HepG2 (cell line): ENCODE results near the gene COG5. TPM values are rescaled to one million over a fixed set of nuclear protein-coding genes. Genes with fewer than 3 reads are reported as not detected.

Source experiments
- ATAC-seq: fragments of 200-7000 bp; cut with Tn5 transposase; 3 replicates; pipeline ENCODE4 v1.9.1; 2020; ENCODE audit warnings: mild to moderate bottlenecking, moderate library complexity
- BruUV-seq: library from RNA; stranded (reverse); fragments of 400-500 nt; replicated peaks from 2 replicates; lab custom pipeline; 2021; lab: Mats Ljungman, UMichigan
- CTCF ChIA-PET: fragments of 300-600 bp; formaldehyde crosslinking; extraction: SDS; loops from one replicate; lab custom pipeline; 2021; ENCODE audit warnings: low total read pairs, inconsistent platforms, low intra/inter-chr PET ratio; lab: Yijun Ruan, JAX
- POLR2A ChIA-PET: fragments of 350-600 bp; sonication (Branson Sonifier 250); formaldehyde crosslinking; loops from one replicate; lab custom pipeline; 2020; ENCODE audit warnings: antibody characterized with exemption, inconsistent platforms; lab: Yijun Ruan, JAX
- DNase-seq: peaks from one replicate; pipeline ENCODE4 v3.0.0-alpha.2; 2015; ENCODE audit warnings: low spot score
- FAIRE-seq: peaks from 3 replicates; lab custom pipeline; 2011; peaks lifted over from hg19 to GRCh38; lab: Jason Lieb, UNC
- H2AFZ ChIP-seq: one replicate; pipeline ENCODE4 v1.6.1; 2011; ENCODE audit warnings: low read length, inconsistent platforms
- H3K27ac ChIP-seq: fragments of 300-600 bp; 3 replicates; pipeline ENCODE4 v1.8.0; 2011; ENCODE audit warnings: mixed run types, mild to moderate bottlenecking, mixed read lengths, low read length, inconsistent platforms; ENCODE audit not compliant: insufficient read depth; ENCODE audit errors: extremely low read length
- H3K27me3 ChIP-seq, 2 experiments: fragments of 200-600 bp in 1 of 2; 2 replicates in 1 of 2; 3 replicates in 1 of 2; pipeline versions ENCODE4 v1.6.0 to v1.8.0; 2011; ENCODE audit warnings: low read length in 2 of 2, mild to moderate bottlenecking in 2 of 2, moderate library complexity in 2 of 2, inconsistent platforms in 1 of 2; ENCODE audit not compliant: insufficient read depth in 2 of 2, control insufficient read depth in 1 of 2
- H3K36me3 ChIP-seq, 2 experiments: fragments of 200-600 bp in 1 of 2; replicated peaks in 1 of 2; 2 replicates in 1 of 2; 3 replicates in 1 of 2; pipeline versions ENCODE4 v1.5.1 to v1.8.0; 2011; ENCODE audit warnings: low read length in 2 of 2, inconsistent platforms in 1 of 2; ENCODE audit not compliant: insufficient read depth in 2 of 2, control insufficient read depth in 1 of 2
- H3K4me1 ChIP-seq: 2 replicates; pipeline ENCODE4 v1.5.1; 2012; ENCODE audit warnings: low read length, inconsistent platforms; ENCODE audit not compliant: insufficient read depth
- H3K4me2 ChIP-seq: 2 replicates; pipeline ENCODE4 v1.6.0; 2011; ENCODE audit warnings: low read depth, low read length, inconsistent platforms
- H3K4me3 ChIP-seq, 3 experiments: fragments of 200-600 bp in 1 of 3; sonication (generic), shearing (Covaris generic) in 1 of 3; replicated peaks in 1 of 3; 2 replicates each; pipeline ENCODE4 v1.5.1; 2011 to 2016; ENCODE audit warnings: low read length in 3 of 3, inconsistent platforms in 2 of 3, low read depth in 2 of 3, mild to moderate bottlenecking in 2 of 3, control low read depth in 1 of 3, mixed read lengths in 1 of 3; ENCODE audit not compliant: insufficient read depth in 1 of 3
- H3K79me2 ChIP-seq: one replicate; pipeline ENCODE4 v1.6.1; 2011; ENCODE audit warnings: low read length, inconsistent platforms; ENCODE audit not compliant: insufficient read depth
- H3K9ac ChIP-seq: 2 replicates; pipeline ENCODE4 v1.6.0; 2011; ENCODE audit warnings: mild to moderate bottlenecking, low read depth, low read length, inconsistent platforms; ENCODE audit not compliant: insufficient read depth
- H3K9me3 ChIP-seq: 2 replicates; pipeline ENCODE4 v1.5.1; 2012; ENCODE audit warnings: mild to moderate bottlenecking, low read length
- H4K20me1 ChIP-seq: 2 replicates; pipeline ENCODE4 v1.6.0; 2011; ENCODE audit warnings: inconsistent platforms, mild to moderate bottlenecking, low read length, moderate library complexity; ENCODE audit not compliant: insufficient read depth
- FOXP1 ChIP-seq, 2 experiments: fragments of 450-650 bp in 1 of 2; IDR thresholded peaks; 2 replicates each; pipeline ENCODE4 v1.6.1; 2017 to 2018; ENCODE audit warnings: antibody characterized with exemption in 1 of 2
- GTF3A ChIP-seq: sonication (generic); formaldehyde crosslinking; conservative IDR thresholded peaks from 2 replicates; pipeline ENCODE4 v1.4.0; 2020; ENCODE audit warnings: mild to moderate bottlenecking, missing genetic modification reagents
- HCFC1 ChIP-seq: fragments of 150-350 bp; IDR thresholded peaks from 2 replicates; pipeline ENCODE4 v1.6.1; 2014; ENCODE audit warnings: low read depth, low read length
- HMG20B ChIP-seq: conservative IDR thresholded peaks from 2 replicates; pipeline ENCODE4 v1.6.1; 2016; ENCODE audit warnings: missing genetic modification reagents, missing compliant biosample characterization
- MAF1 ChIP-seq: sonication (generic); formaldehyde crosslinking; IDR thresholded peaks from 2 replicates; pipeline ENCODE4 v1.5.0; 2020; ENCODE audit warnings: missing genetic modification reagents, borderline replicate concordance
- SP1 ChIP-seq, 2 experiments: fragments of 450-650 bp in 1 of 2; sonication (generic) in 1 of 2; formaldehyde crosslinking in 1 of 2; IDR thresholded peaks; 2 replicates each; pipeline versions ENCODE4 v1.4.0 to v1.6.1; 2016 to 2020; ENCODE audit warnings: missing genetic modification reagents in 1 of 2
- SP4 ChIP-seq: sonication (generic); formaldehyde crosslinking; IDR thresholded peaks from 2 replicates; pipeline ENCODE4 v1.8.1; 2023; ENCODE audit warnings: mild to moderate bottlenecking, missing genetic modification reagents
- THAP11 ChIP-seq: IDR thresholded peaks from 2 replicates; pipeline ENCODE4 v1.6.1; 2016; ENCODE audit warnings: missing biosample characterization, missing genetic modification reagents
- YEATS4 ChIP-seq: sonication (generic); formaldehyde crosslinking; IDR thresholded peaks from 2 replicates; pipeline ENCODE4 v1.4.0; 2020; ENCODE audit warnings: missing genetic modification reagents, borderline replicate concordance
- ZFP1 ChIP-seq: IDR thresholded peaks from 2 replicates; pipeline ENCODE4 v1.6.1; 2016
- ZMAT3 ChIP-seq: sonication (generic); formaldehyde crosslinking; conservative IDR thresholded peaks from 2 replicates; pipeline ENCODE4 v1.7.0; 2021; ENCODE audit warnings: missing genetic modification reagents
- ZNF121 ChIP-seq: sonication (generic); formaldehyde crosslinking; IDR thresholded peaks from 2 replicates; pipeline ENCODE4 v1.5.0; 2020; ENCODE audit warnings: mild to moderate bottlenecking, missing genetic modification reagents
- ZNF563 ChIP-seq: sonication (generic); formaldehyde crosslinking; IDR thresholded peaks from 2 replicates; pipeline ENCODE4 v1.8.0; 2022; ENCODE audit warnings: mild to moderate bottlenecking, moderate library complexity, missing genetic modification reagents
- ZNF577 ChIP-seq: sonication (generic); formaldehyde crosslinking; IDR thresholded peaks from 2 replicates; pipeline ENCODE4 v1.4.0; 2020; ENCODE audit warnings: mild to moderate bottlenecking, low read depth, missing genetic modification reagents, borderline replicate concordance
- ZNF629 ChIP-seq: sonication (generic); formaldehyde crosslinking; conservative IDR thresholded peaks from 2 replicates; pipeline ENCODE4 v1.5.0; 2020; ENCODE audit warnings: missing genetic modification reagents
- ZNF709 ChIP-seq: sonication (generic); formaldehyde crosslinking; IDR thresholded peaks from 2 replicates; pipeline ENCODE4 v1.5.0; 2020; ENCODE audit warnings: mild to moderate bottlenecking, missing genetic modification reagents
- ZNF781 ChIP-seq: sonication (generic); formaldehyde crosslinking; IDR thresholded peaks from 2 replicates; pipeline ENCODE4 v1.5.1; 2020; ENCODE audit warnings: borderline replicate concordance, mild to moderate bottlenecking, missing genetic modification reagents; ENCODE audit errors: not compliant biosample characterization
- WGBS: methylation state at CpG from one replicate; pipeline ENCODE4 v1.1.6; 2017; ENCODE audit warnings: low lambda C conversion rate; 5-methylcytosine and 5-hydroxymethylcytosine counted together
- in situ Hi-C: cut with HindIII; loops from 2 replicates; pipeline ENCODE4 v1.10.0; 2017; ENCODE audit warnings: low pct_unique_long_range_greater_than_20kb; ENCODE audit not compliant: extremely low pct_ligation_motif_present
- intact Hi-C: fragments of 100-400 bp; cut with micrococcal nuclease; formaldehyde crosslinking; loops from one replicate; pipeline ENCODE4 v1.10.0; 2022; ENCODE audit not compliant: unreplicated experiment
- polyA plus RNA-seq, 8 experiments: library from polyadenylated mRNA; depleted of rRNA in 3 of 8; stranded (reverse) in 7 of 8; unstranded in 1 of 8; fragments of >200 nt; fragmentation: Illumina TruSeq in 4 of 8; extraction: Trizol in 4 of 8; gene quantifications; 2 replicates each; pipeline versions ENCODE4 v1.2.1 to v1.2.3, GENCODE V29; 2011 to 2016; ENCODE audit warnings: low read depth in 4 of 8, missing spikeins in 1 of 8, mixed read lengths in 1 of 8; ENCODE audit not compliant: insufficient read depth in 1 of 8
- total RNA-seq, 5 experiments: library from RNA; depleted of rRNA; stranded (reverse); fragments of >200 nt; fragmentation: Illumina TruSeq; extraction: Trizol; gene quantifications; 2 replicates each; pipeline ENCODE4 v1.2.3, GENCODE V29; 2016; ENCODE audit warnings: low read depth in 1 of 5
- TF ChIP-seq, protein P1 (sequence below): IDR thresholded peaks from 2 replicates; pipeline ENCODE4 v1.6.1; 2016
- TF ChIP-seq, protein P2 (sequence below): sonication (generic); formaldehyde crosslinking; IDR thresholded peaks from 2 replicates; pipeline ENCODE4 v1.4.0; 2020; ENCODE audit warnings: mild to moderate bottlenecking, missing genetic modification reagents
- TF ChIP-seq, protein P3 (sequence below): sonication (generic); formaldehyde crosslinking; IDR thresholded peaks from 2 replicates; pipeline ENCODE4 v1.5.0; 2020; ENCODE audit warnings: missing genetic modification reagents, mild to moderate bottlenecking, borderline replicate concordance

The COG5 gene
- total and polyA plus RNA-seq, 2 of the 13 experiments (the other 11 are each of a cell fraction or from before 2014, with no cell fraction given): 20.4 to 31.3 TPM

DNA sequence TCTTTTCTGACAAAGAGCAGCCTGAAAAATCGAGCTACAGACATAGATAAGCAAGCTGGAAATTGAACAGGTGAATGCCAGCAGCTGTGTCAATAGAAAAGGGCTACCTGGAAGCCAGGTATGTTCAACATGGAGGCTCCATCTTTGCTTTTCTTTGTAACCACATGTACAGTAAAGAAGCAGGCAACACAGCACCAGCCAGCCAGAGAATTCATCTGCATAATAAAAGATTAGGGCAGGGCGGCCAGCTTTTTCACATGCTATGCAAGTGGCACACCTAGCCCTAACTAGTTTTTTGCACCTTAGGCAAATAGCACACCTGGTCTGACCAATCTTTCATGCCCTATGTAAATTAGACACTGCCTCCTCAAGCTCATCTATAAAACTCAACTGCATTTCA lies 25.7 kb downstream of the COG5 start:
- ChIA-PET CTCF (no interaction called here), POLR2A (no interaction called here)
- no peaks in the 10 kb centered on the region for H3K79me2 ChIP-seq
- H3K27ac ChIP-seq: no peak overlapping the region
- ATAC-seq (no peak), FAIRE-seq (no peak), DNase-seq (no peak)
- H3K27me3 ChIP-seq: no peaks in the 10 kb centered on the region
- TF ChIP-seq SP1 (IDR thresholded peaks at IDR 0.05) (no peak), SP1 (CRISPR knock-in tag; IDR thresholded peaks at IDR 0.05) (no peak), YEATS4 (CRISPR knock-in tag) (no peak), THAP11 (CRISPR knock-in tag) (no peak), ZNF781 (CRISPR knock-in tag) (no peak), HMG20B (CRISPR knock-in tag) (no peak), ZNF629 (CRISPR knock-in tag) (no peak), ZNF563 (no peak), ZNF121 (no peak), SP4 (CRISPR knock-in tag) (no peak), HCFC1 (no peak), ZNF709 (CRISPR knock-in tag) (no peak), MAF1 (CRISPR knock-in tag) (no peak), ZFP1 (no peak), ZNF577 (CRISPR knock-in tag) (no peak), GTF3A (CRISPR knock-in tag) (no peak), FOXP1 (IDR thresholded peaks at IDR 0.05) (no peak), FOXP1 (CRISPR knock-in tag; IDR thresholded peaks at IDR 0.05) (no peak), ZMAT3 (CRISPR knock-in tag) (no peak)
- TF ChIP-seq, protein P1, sequence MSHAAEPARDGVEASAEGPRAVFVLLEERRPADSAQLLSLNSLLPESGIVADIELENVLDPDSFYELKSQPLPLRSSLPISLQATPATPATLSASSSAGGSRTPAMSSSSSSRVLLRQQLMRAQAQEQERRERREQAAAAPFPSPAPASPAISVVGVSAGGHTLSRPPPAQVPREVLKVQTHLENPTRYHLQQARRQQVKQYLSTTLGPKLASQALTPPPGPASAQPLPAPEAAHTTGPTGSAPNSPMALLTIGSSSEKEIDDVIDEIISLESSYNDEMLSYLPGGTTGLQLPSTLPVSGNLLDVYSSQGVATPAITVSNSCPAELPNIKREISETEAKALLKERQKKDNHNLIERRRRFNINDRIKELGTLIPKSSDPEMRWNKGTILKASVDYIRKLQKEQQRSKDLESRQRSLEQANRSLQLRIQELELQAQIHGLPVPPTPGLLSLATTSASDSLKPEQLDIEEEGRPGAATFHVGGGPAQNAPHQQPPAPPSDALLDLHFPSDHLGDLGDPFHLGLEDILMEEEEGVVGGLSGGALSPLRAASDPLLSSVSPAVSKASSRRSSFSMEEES (CRISPR knock-in tag): no peak
- TF ChIP-seq, protein P2, sequence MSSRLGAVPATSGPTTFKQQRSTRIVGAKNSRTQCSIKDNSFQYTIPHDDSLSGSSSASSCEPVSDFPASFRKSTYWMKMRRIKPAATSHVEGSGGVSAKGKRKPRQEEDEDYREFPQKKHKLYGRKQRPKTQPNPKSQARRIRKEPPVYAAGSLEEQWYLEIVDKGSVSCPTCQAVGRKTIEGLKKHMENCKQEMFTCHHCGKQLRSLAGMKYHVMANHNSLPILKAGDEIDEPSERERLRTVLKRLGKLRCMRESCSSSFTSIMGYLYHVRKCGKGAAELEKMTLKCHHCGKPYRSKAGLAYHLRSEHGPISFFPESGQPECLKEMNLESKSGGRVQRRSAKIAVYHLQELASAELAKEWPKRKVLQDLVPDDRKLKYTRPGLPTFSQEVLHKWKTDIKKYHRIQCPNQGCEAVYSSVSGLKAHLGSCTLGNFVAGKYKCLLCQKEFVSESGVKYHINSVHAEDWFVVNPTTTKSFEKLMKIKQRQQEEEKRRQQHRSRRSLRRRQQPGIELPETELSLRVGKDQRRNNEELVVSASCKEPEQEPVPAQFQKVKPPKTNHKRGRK (CRISPR knock-in tag): no peak
- TF ChIP-seq, protein P3, sequence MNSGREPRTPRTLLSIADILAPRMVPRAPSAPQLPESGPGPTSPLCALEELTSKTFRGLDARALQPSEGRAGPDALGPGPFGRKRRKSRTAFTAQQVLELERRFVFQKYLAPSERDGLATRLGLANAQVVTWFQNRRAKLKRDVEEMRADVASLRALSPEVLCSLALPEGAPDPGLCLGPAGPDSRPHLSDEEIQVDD (CRISPR knock-in tag): no peak
- H4K20me1 ChIP-seq: no peaks in the 10 kb centered on the region
- no peak overlapping the region for H2AFZ ChIP-seq
- 76% methylated on average over 2 of the region's 2 CpGs for WGBS
- H3K4me1 ChIP-seq: peaks cover 6% of the 10 kb centered on the region; the same call in 1 of the 2 replicates
- intact Hi-C loops (no loop called here), in situ Hi-C loops (no loop called here)
- H3K4me3 ChIP-seq: no peak overlapping the region
- H3K4me2 ChIP-seq: no peak overlapping the region
- BruUV-seq: no TSS peak
- no peak overlapping the region for H3K9ac ChIP-seq
- peaks cover 2 to 9% of the 10 kb centered on the region in 2 experiments; a peak in 2 of 5 replicates for H3K36me3 ChIP-seq
- H3K9me3 ChIP-seq: no peaks in the 10 kb centered on the region
